K562 (cell line): ENCODE results near the gene ARL2. TPM values are rescaled to one million over a fixed set of nuclear protein-coding genes. Genes with fewer than 3 reads are reported as not detected.

ENCODE experiments used
- BHLHE40 ChIP-seq: IDR thresholded peaks from 2 replicates; pipeline ENCODE4 v1.6.1; 2011; ENCODE audit warnings: low read length, improper control_type of control experiment
- ELF4 ChIP-seq: fragments of 450-650 bp; formaldehyde crosslinking; IDR thresholded peaks from 2 replicates; pipeline ENCODE4 v1.4.0; 2022; ENCODE audit warnings: missing genetic modification characterization
- ESRRA ChIP-seq: fragments of 450-650 bp; IDR thresholded peaks from 2 replicates; pipeline ENCODE4 v1.6.1; 2014; ENCODE audit warnings: low read depth, mild to moderate bottlenecking, moderate library complexity, borderline replicate concordance
- HMG20B ChIP-seq: fragments of 250-450 bp; sonication (Bioruptor Pico); IDR thresholded peaks from 2 replicates; pipeline ENCODE4 v1.5.0; 2021; ENCODE audit warnings: mild to moderate bottlenecking
- KDM2B ChIP-seq: fragments of 250-450 bp; sonication (Bioruptor Pico); IDR thresholded peaks from 2 replicates; pipeline ENCODE4 v1.8.0; 2021; ENCODE audit warnings: mild to moderate bottlenecking, moderate library complexity
- PURB ChIP-seq: sonication (generic); formaldehyde crosslinking; IDR thresholded peaks from 2 replicates; pipeline ENCODE4 v1.9.0; 2021; ENCODE audit warnings: low read depth, mild to moderate bottlenecking, missing genetic modification reagents
- RBM22 ChIP-seq: fragments of 200-400 bp; formaldehyde crosslinking; IDR thresholded peaks from 2 replicates; pipeline ENCODE4 v1.6.1; 2018; ENCODE audit warnings: low read length, low read depth; ENCODE audit not compliant: poor library complexity, severe bottlenecking
- RBM39 ChIP-seq: fragments of 200-400 bp; formaldehyde crosslinking; optimal IDR thresholded peaks from 2 replicates; pipeline ENCODE3; 2018; ENCODE audit warnings: low read depth, low read length
- TEAD1 ChIP-seq, 2 experiments: fragments of 450-650 bp in 1 of 2; sonication (generic) in 1 of 2; formaldehyde crosslinking; IDR thresholded peaks; 2 replicates each; pipeline versions ENCODE4 v1.4.0 to v1.8.0; 2020 to 2022; ENCODE audit warnings: mild to moderate bottlenecking in 2 of 2, missing genetic modification reagents in 1 of 2
- TSHZ1 ChIP-seq: fragments of 250-450 bp; sonication (Bioruptor Pico); IDR thresholded peaks from 2 replicates; pipeline ENCODE4 v1.4.0; 2020; ENCODE audit warnings: mild to moderate bottlenecking, moderate library complexity
- ZBED1 ChIP-seq: IDR thresholded peaks from 2 replicates; pipeline ENCODE4 v1.6.1; 2014
- ZFPM2 ChIP-seq: fragments of 250-450 bp; sonication (Bioruptor Pico); IDR thresholded peaks from 2 replicates; pipeline ENCODE4 v1.5.1; 2022; ENCODE audit warnings: mild to moderate bottlenecking
- ZNF175 ChIP-seq: fragments of 200-800 bp; sonication (Bioruptor generic); IDR thresholded peaks from 2 replicates; pipeline ENCODE4 v1.6.1; 2016; ENCODE audit warnings: low read depth, mild to moderate bottlenecking, missing genetic modification characterization, missing compliant biosample characterization
- ZNF445 ChIP-seq: fragments of 250-450 bp; sonication (Bioruptor Pico); IDR thresholded peaks from 2 replicates; pipeline ENCODE4 v1.4.0; 2020; ENCODE audit warnings: low read depth, mild to moderate bottlenecking, moderate library complexity
- polyA plus RNA-seq, 8 experiments: library from polyadenylated mRNA; depleted of rRNA in 4 of 8; stranded (reverse) in 5 of 8; unstranded in 3 of 8; fragments of >200 nt; fragmentation: Nextera tagmentation in 2 of 8; fragmentation: Illumina TruSeq in 1 of 8; extraction: Ambion mirVana in 2 of 8; extraction: Trizol in 1 of 8; gene quantifications; 2 replicates each; pipeline versions ENCODE4 v1.2.1 to v1.2.3, GENCODE V29; 2011 to 2014; ENCODE audit warnings: inconsistent platforms in 1 of 8, missing spikeins in 1 of 8
- total RNA-seq, 7 experiments: library from RNA; depleted of rRNA in 6 of 7; stranded (reverse); fragments of >200 nt in 6 of 7; fragmentation: Illumina TruSeq in 2 of 7; extraction: Trizol in 2 of 7; gene quantifications; 2 replicates each; pipeline versions ENCODE4 v1.2.1 to v1.2.3, GENCODE V29; 2011 to 2021; ENCODE audit warnings: low replicate concordance in 1 of 7
- TF ChIP-seq, protein P1 (sequence below): fragments of 250-450 bp; sonication (Bioruptor Pico); IDR thresholded peaks from 2 replicates; pipeline ENCODE4 v1.4.0; 2020

ARL2 gene
- total and polyA plus RNA-seq, 9 of the 15 experiments (the other 6 are each of a cell fraction or from before 2014, with no cell fraction given), result 5.7 to 154 (median 92.2) TPM

- TF ChIP-seq ZNF445 (CRISPR knock-in tag) (no peak), ZFPM2 (no peak), PURB (CRISPR knock-in tag) (no peak), TEAD1 (CRISPR knock-in tag; IDR thresholded peaks at IDR 0.05) (peak in 1 of 2 experiments; percentile 86; a peak in 2 of 4 replicates), HMG20B (CRISPR knock-in tag) (no peak), ZNF175 (CRISPR knock-in tag) (no peak), RBM39 (no peak), KDM2B (CRISPR knock-in tag) (no peak), BHLHE40 (peak; percentile 32; the same call in 1 of the 2 replicates), ELF4 (CRISPR knock-in tag) (no peak), TSHZ1 (CRISPR knock-in tag) (no peak), ZBED1 (no peak), RBM22 (peak; percentile 42), ESRRA (peak; percentile 57)
- TF ChIP-seq, protein P1, sequence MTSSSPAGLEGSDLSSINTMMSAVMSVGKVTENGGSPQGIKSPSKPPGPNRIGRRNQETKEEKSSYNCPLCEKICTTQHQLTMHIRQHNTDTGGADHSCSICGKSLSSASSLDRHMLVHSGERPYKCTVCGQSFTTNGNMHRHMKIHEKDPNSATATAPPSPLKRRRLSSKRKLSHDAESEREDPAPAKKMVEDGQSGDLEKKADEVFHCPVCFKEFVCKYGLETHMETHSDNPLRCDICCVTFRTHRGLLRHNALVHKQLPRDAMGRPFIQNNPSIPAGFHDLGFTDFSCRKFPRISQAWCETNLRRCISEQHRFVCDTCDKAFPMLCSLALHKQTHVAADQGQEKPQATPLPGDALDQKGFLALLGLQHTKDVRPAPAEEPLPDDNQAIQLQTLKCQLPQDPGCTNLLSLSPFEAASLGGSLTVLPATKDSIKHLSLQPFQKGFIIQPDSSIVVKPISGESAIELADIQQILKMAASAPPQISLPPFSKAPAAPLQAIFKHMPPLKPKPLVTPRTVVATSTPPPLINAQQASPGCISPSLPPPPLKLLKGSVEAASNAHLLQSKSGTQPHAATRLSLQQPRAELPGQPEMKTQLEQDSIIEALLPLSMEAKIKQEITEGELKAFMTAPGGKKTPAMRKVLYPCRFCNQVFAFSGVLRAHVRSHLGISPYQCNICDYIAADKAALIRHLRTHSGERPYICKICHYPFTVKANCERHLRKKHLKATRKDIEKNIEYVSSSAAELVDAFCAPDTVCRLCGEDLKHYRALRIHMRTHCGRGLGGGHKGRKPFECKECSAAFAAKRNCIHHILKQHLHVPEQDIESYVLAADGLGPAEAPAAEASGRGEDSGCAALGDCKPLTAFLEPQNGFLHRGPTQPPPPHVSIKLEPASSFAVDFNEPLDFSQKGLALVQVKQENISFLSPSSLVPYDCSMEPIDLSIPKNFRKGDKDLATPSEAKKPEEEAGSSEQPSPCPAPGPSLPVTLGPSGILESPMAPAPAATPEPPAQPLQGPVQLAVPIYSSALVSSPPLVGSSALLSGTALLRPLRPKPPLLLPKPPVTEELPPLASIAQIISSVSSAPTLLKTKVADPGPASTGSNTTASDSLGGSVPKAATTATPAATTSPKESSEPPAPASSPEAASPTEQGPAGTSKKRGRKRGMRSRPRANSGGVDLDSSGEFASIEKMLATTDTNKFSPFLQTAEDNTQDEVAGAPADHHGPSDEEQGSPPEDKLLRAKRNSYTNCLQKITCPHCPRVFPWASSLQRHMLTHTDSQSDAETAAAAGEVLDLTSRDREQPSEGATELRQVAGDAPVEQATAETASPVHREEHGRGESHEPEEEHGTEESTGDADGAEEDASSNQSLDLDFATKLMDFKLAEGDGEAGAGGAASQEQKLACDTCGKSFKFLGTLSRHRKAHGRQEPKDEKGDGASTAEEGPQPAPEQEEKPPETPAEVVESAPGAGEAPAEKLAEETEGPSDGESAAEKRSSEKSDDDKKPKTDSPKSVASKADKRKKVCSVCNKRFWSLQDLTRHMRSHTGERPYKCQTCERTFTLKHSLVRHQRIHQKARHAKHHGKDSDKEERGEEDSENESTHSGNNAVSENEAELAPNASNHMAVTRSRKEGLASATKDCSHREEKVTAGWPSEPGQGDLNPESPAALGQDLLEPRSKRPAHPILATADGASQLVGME (CRISPR knock-in tag), result no peak
Observed at GRCh38 chr11:65027213-65028067, 13.5 kb downstream of the ARL2 start, which contains the start of gene SNX15 (continued).
